Sigmoid colon (tissue), 4 donors: Measurements from ENCODE around the gene CEP128.

ENCODE experiments used
- CTCF ChIP-seq, 4 experiments: fragments of 450-650 bp in 3 of 4; fragments of 200-600 bp in 1 of 4; IDR thresholded peaks; one replicate each; pipeline ENCODE4 v1.5.1; 2016 to 2019; ENCODE audit warnings: antibody characterized with exemption in 4 of 4, mild to moderate bottlenecking in 3 of 4, moderate library complexity in 2 of 4
- POLR2A ChIP-seq, 2 donors: fragments of 450-650 bp; IDR thresholded peaks; one replicate each; pipeline ENCODE4 v1.6.1; 2016; ENCODE audit warnings: antibody characterized with exemption in 2 of 2, mild to moderate bottlenecking in 2 of 2, moderate library complexity in 2 of 2
- POLR2AphosphoS5 ChIP-seq, 4 donors: sonication (generic); formaldehyde crosslinking; IDR thresholded peaks; one replicate each; pipeline ENCODE4 v1.6.1; 2017; ENCODE audit warnings: antibody characterized with exemption in 4 of 4

GRCh38 chr14:80764496-80764895, 177.0 kb downstream of the CEP128 start:
- TF ChIP-seq CTCF (IDR thresholded peaks at IDR 0.05) (no peak), POLR2AphosphoS5 (IDR thresholded peaks at IDR 0.05) (no peak), POLR2A (IDR thresholded peaks at IDR 0.05) (no peak)
